ENCODE data around the gene DDOST.

The DDOST gene

GRCh38 chr1:20700636-20701215 lies 39.6 kb upstream of the DDOST start:
- H3K36me3 ChIP-seq (ENCODE audit: low read length): no peaks in the 10 kb centered on the region
- no peak overlapping the region for H3K9ac ChIP-seq (ENCODE audit: low read length)
- no peaks in the 10 kb centered on the region for H4K20me1 ChIP-seq (ENCODE audit: low read depth, low read length)
- no peaks in the 10 kb centered on the region for H3K79me2 ChIP-seq (ENCODE audit: insufficient read depth, low read length)
- TF ChIP-seq EZH2phosphoT487 (conservative IDR thresholded peaks at IDR 0.05; ENCODE audit: low read length): no peak
- TF ChIP-seq CTCF (IDR thresholded peaks at IDR 0.05; ENCODE audit: insufficient read depth, low read length, poor library complexity, severe bottlenecking): no peak
- H3F3A ChIP-seq (ENCODE audit: insufficient read depth): no peaks in the 10 kb centered on the region
- H3K9me2 ChIP-seq (replicated peaks; ENCODE audit: insufficient read depth, low read length): no peaks in the 10 kb centered on the region
- H3K27ac ChIP-seq (ENCODE audit: low read depth, low read length): no peak overlapping the region
- no peaks in the 10 kb centered on the region for H3K9me3 ChIP-seq (ENCODE audit: insufficient read depth, low read length)
- no peak overlapping the region for H3K4me3 ChIP-seq (ENCODE audit: insufficient read depth, low read length, poor library complexity, severe bottlenecking)
- no peak overlapping the region for H3K4me2 ChIP-seq (ENCODE audit: low read depth, low read length, poor library complexity, severe bottlenecking)
- no peak overlapping the region for H2AFZ ChIP-seq (ENCODE audit: low read depth, low read length, severe bottlenecking)
- no peaks in the 10 kb centered on the region for H3K27me3 ChIP-seq (ENCODE audit: low read length)

- Histone ChIP-seq H3K36me3 (ENCODE audit: low read length) (no peaks in the 10 kb centered on the region), H3F3A (ENCODE audit: insufficient read depth) (no peaks in the 10 kb centered on the region), H3K9ac (ENCODE audit: low read length) (no peak overlapping the region), H3K27ac (ENCODE audit: low read depth, low read length) (no peak overlapping the region), H3K9me3 (ENCODE audit: insufficient read depth, low read length) (no peaks in the 10 kb centered on the region), H2AFZ (ENCODE audit: low read depth, low read length, severe bottlenecking) (no peak overlapping the region), H3K9me2 (replicated peaks; ENCODE audit: insufficient read depth, low read length) (no peaks in the 10 kb centered on the region), H3K4me3 (ENCODE audit: insufficient read depth, low read length, poor library complexity, severe bottlenecking) (no peak overlapping the region), H3K79me2 (ENCODE audit: insufficient read depth, low read length) (no peaks in the 10 kb centered on the region), H3K27me3 (ENCODE audit: low read length) (no peaks in the 10 kb centered on the region), H3K4me2 (ENCODE audit: low read depth, low read length, poor library complexity, severe bottlenecking) (no peak overlapping the region), H4K20me1 (ENCODE audit: low read depth, low read length) (no peaks in the 10 kb centered on the region)
- TF ChIP-seq CTCF (IDR thresholded peaks at IDR 0.05; ENCODE audit: insufficient read depth, low read length, poor library complexity, severe bottlenecking) (no peak), EZH2phosphoT487 (conservative IDR thresholded peaks at IDR 0.05; ENCODE audit: low read length) (no peak)
Measured at GRCh38 chr1:20699558-20699957, 38.4 kb upstream of the DDOST start.

DNA sequence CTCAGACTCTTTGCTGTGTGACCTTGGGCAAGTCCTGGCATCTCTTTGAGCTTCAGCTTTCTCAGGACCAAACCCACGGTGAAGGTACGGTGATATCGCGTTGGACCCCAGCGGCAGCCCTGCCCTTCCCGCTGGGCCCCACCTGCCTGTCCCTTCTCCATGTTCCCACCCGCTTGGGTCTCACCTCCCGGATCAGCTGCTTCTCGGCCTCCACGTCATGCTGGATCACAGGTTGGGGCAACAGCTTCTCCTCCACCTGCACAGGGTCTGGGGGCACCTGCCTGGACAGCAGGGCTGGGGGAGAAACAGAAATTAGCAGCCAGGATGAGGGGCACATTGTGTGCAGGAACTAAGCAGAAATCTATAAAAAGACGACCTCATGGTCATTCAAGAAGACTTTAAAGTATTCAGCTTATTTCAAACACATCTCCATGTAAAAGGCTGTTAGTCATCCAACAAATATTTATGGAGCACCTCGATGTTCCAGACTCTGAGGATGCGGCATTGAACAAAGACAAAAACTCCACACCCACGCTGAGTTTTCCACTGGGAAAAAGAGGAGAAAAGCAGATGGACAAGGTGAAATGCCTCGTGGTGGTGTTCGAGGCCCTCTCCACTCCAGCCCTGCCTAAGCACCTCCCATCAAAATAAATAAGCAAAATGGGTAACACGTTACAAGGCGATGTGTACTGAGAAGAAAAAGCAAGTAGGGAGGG lies 37.2 kb upstream of the DDOST start:
- TF ChIP-seq EZH2phosphoT487 (conservative IDR thresholded peaks at IDR 0.05; ENCODE audit: low read length) (no peak), CTCF (IDR thresholded peaks at IDR 0.05; ENCODE audit: insufficient read depth, low read length, poor library complexity, severe bottlenecking) (no peak)
- no peaks in the 10 kb centered on the region for H3K9me2 ChIP-seq (replicated peaks; ENCODE audit: insufficient read depth, low read length)
- no peak overlapping the region for H3K27ac ChIP-seq (ENCODE audit: low read depth, low read length)
- no peaks in the 10 kb centered on the region for H3K36me3 ChIP-seq (ENCODE audit: low read length)
- H4K20me1 ChIP-seq (ENCODE audit: low read depth, low read length): no peaks in the 10 kb centered on the region
- H3K4me2 ChIP-seq (ENCODE audit: low read depth, low read length, poor library complexity, severe bottlenecking): no peak overlapping the region
- H3F3A ChIP-seq (ENCODE audit: insufficient read depth): no peaks in the 10 kb centered on the region
- H3K4me3 ChIP-seq (ENCODE audit: insufficient read depth, low read length, poor library complexity, severe bottlenecking): no peak overlapping the region
- no peak overlapping the region for H2AFZ ChIP-seq (ENCODE audit: low read depth, low read length, severe bottlenecking)
- no peaks in the 10 kb centered on the region for H3K79me2 ChIP-seq (ENCODE audit: insufficient read depth, low read length)
- no peaks in the 10 kb centered on the region for H3K9me3 ChIP-seq (ENCODE audit: insufficient read depth, low read length)
- H3K9ac ChIP-seq (ENCODE audit: low read length): no peak overlapping the region
- H3K27me3 ChIP-seq (ENCODE audit: low read length): no peaks in the 10 kb centered on the region

Measured in SU-DHL-6 (cell line).